Karpas-422 (cell line): ENCODE data around the gene GPR137. TPM values are rescaled to one million over a fixed set of nuclear protein-coding genes. Genes with fewer than 3 reads are reported as not detected.
A peak's percentile ranks its signal among the peaks of the same experiment; 100 is the strongest.

Experiments used
- DNase-seq: peaks from one replicate; pipeline ENCODE4 v3.0.0-alpha.2; 2015
- H2AFZ ChIP-seq: fragments of 200-600 bp; sonication (generic); 2 replicates; pipeline ENCODE4 v1.6.1; 2014; ENCODE audit warnings: antibody characterized with exemption, low read length, mixed read lengths
- H3K27ac ChIP-seq: fragments of 200-600 bp; sonication (generic); 2 replicates; pipeline ENCODE4 v1.5.1; 2014; ENCODE audit warnings: mild to moderate bottlenecking, low read length, moderate library complexity
- H3K27me3 ChIP-seq: fragments of 200-600 bp; sonication (generic); 2 replicates; pipeline ENCODE4 v1.6.1; 2014; ENCODE audit warnings: low read length, mixed read lengths
- H3K36me3 ChIP-seq: fragments of 200-600 bp; sonication (generic); 2 replicates; pipeline ENCODE4 v1.6.1; 2014; ENCODE audit warnings: low read length, mixed read lengths; ENCODE audit not compliant: insufficient read depth
- H3K4me1 ChIP-seq: fragments of 200-600 bp; sonication (generic); 2 replicates; pipeline ENCODE4 v1.6.1; 2014; ENCODE audit warnings: mild to moderate bottlenecking, low read length, mixed read lengths
- H3K4me2 ChIP-seq: fragments of 200-600 bp; sonication (generic); 2 replicates; pipeline ENCODE4 v1.6.1; 2014; ENCODE audit warnings: low read length, low read depth, mild to moderate bottlenecking; ENCODE audit not compliant: poor library complexity, severe bottlenecking
- H3K4me3 ChIP-seq: fragments of 200-600 bp; sonication (generic); 2 replicates; pipeline ENCODE4 v1.5.1; 2014; ENCODE audit warnings: mild to moderate bottlenecking, antibody characterized with exemption, low read length, mixed read lengths
- H3K79me2 ChIP-seq: fragments of 200-600 bp; sonication (generic); 2 replicates; pipeline ENCODE4 v1.6.1; 2014; ENCODE audit warnings: mild to moderate bottlenecking, low read length, mixed read lengths
- H3K9ac ChIP-seq: fragments of 200-600 bp; sonication (generic); 2 replicates; pipeline ENCODE4 v1.6.0; 2014; ENCODE audit warnings: low read length
- H3K9me2 ChIP-seq: fragments of 200-600 bp; sonication (generic), shearing (Covaris generic); replicated peaks from 2 replicates; pipeline ENCODE4 v1.6.0; 2014; ENCODE audit warnings: mild to moderate bottlenecking, low read length, moderate library complexity; ENCODE audit not compliant: insufficient read depth
- H3K9me3 ChIP-seq: fragments of 300-700, 200-600 bp; sonication (generic); 2 replicates; pipeline ENCODE4 v1.6.1; 2014; ENCODE audit warnings: low read length, mixed read lengths
- H4K20me1 ChIP-seq: fragments of 200-600 bp; sonication (generic); 2 replicates; pipeline ENCODE4 v1.6.1; 2014; ENCODE audit warnings: mild to moderate bottlenecking, antibody characterized with exemption, low read length, low read depth; ENCODE audit not compliant: insufficient read depth
- total RNA-seq: library from RNA; depleted of rRNA; stranded (reverse); fragments of >200 nt; shearing (Covaris generic); gene quantifications from 2 replicates; pipeline ENCODE4 v1.2.3, GENCODE V29; 2014; ENCODE audit warnings: low replicate concordance

The GPR137 gene
- total RNA-seq, 1 experiment from 2014 or later: 10.8 TPM

DNA sequence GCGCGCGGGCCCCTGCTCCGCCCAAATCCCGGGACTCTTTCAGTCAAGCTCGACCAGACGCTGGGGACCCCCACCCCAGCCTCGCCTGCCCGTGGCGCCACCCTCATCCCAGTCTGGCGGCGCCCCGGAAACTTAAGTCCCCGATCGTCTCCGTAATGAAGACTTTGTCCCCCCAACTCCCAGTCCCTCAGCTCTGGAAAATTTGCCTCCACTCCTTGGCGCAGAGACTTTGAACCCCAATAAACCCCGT, 34.0 kb upstream of the GPR137 start:
- Histone ChIP-seq H3K36me3 (no peaks in the 10 kb centered on the region), H2AFZ (no peak overlapping the region), H3K9ac (peak overlapping the region; percentile 83), H3K4me3 (peak overlapping the region; percentile 95), H3K4me2 (peak overlapping the region; percentile 99), H3K9me2 (no peaks in the 10 kb centered on the region), H3K9me3 (no peaks in the 10 kb centered on the region), H3K27me3 (no peaks in the 10 kb centered on the region), H3K27ac (no peak overlapping the region), H4K20me1 (no peaks in the 10 kb centered on the region), H3K4me1 (peaks cover 41% of the 10 kb centered on the region), H3K79me2 (peaks cover 7% of the 10 kb centered on the region; the same call in 1 of the 2 replicates)
- no peak for DNase-seq

DNA sequence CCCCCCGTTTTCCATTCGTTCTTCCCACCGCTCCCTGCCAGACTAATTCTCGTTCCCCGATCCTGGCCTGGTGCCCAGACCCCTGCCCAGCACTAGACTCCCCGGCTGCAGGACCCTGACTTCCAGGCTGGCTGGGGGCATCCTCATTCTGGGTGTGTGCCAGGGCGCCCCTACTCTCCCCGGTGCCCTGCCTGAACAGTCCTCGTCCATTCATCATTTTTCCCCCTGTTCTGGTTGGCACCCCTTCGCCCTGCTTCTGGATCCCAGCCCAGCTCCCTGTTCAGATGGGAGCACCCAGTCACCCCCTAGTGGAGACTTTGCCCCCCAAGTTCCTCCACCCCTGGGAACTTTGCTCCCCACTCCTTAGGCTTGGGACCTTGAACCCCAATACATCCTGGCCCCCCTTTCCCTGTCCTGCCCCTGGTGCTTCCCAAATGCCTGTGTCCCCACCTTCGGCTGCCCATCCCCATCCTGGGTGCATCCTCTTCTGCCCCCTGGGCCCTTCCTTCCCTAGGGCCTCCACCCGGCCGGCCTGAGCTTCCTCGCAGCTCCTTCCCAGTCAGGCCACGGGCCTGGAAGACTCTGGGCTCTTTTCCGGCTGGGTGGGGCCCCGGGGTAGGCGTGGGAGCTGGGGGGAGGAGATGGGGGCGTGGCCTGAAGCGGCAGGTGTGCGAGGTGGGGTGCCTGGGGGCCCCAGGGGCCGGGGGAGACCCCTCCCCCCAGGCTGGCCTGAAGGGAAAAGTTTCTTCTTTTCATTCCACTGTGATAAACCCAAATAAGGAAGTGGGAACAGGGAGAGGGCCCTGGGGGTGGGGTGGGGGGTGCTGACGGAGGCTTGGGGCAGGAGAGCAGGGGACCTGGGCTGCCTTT, 33.4 kb upstream of the GPR137 start:
- no peaks in the 10 kb centered on the region for H3K27me3 ChIP-seq
- DNase-seq: peak; percentile 70
- no peaks in the 10 kb centered on the region for H3K36me3 ChIP-seq
- peak overlapping the region; percentile 95 for H3K4me3 ChIP-seq
- H3K4me1 ChIP-seq: peaks cover 36% of the 10 kb centered on the region
- no peak overlapping the region for H3K27ac ChIP-seq
- no peaks in the 10 kb centered on the region for H4K20me1 ChIP-seq
- peak overlapping the region; percentile 50; the same call in 1 of the 2 replicates for H2AFZ ChIP-seq
- H3K9me3 ChIP-seq: no peaks in the 10 kb centered on the region
- no peaks in the 10 kb centered on the region for H3K9me2 ChIP-seq
- peaks cover 7% of the 10 kb centered on the region; the same call in 1 of the 2 replicates for H3K79me2 ChIP-seq
- H3K9ac ChIP-seq: peak overlapping the region; percentile 83
- H3K4me2 ChIP-seq: peak overlapping the region; percentile 99

DNA sequence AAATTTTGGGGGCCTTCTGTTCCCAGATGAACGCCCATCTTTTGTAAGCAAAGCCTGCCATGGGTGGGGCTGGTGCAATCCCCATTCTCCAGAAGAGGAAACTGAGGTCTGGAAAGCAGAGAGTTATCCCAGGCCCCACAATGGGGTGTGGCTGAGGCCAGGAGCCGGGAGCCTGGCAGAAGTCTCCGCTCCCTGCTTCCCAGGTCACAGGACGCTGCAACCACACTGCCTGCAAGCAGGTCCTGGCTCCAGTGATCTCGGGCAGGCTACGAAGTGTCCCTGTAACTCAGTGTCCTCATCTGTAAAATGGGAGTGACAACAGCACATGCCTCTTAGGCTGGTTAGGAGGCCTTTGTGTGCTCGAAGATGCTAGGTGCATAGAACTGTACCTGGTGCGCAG, 32.6 kb upstream of the GPR137 start:
- DNase-seq: no peak
- Histone ChIP-seq H2AFZ (no peak overlapping the region), H3K4me3 (peak overlapping the region; percentile 95; the same call in 1 of the 2 replicates), H3K79me2 (peaks cover 7% of the 10 kb centered on the region; the same call in 1 of the 2 replicates), H3K27ac (no peak overlapping the region), H3K4me1 (peaks cover 29% of the 10 kb centered on the region), H3K27me3 (no peaks in the 10 kb centered on the region), H3K4me2 (peak overlapping the region; percentile 99), H3K36me3 (no peaks in the 10 kb centered on the region), H3K9me2 (no peaks in the 10 kb centered on the region), H3K9ac (no peak overlapping the region), H4K20me1 (no peaks in the 10 kb centered on the region), H3K9me3 (no peaks in the 10 kb centered on the region)

DNA sequence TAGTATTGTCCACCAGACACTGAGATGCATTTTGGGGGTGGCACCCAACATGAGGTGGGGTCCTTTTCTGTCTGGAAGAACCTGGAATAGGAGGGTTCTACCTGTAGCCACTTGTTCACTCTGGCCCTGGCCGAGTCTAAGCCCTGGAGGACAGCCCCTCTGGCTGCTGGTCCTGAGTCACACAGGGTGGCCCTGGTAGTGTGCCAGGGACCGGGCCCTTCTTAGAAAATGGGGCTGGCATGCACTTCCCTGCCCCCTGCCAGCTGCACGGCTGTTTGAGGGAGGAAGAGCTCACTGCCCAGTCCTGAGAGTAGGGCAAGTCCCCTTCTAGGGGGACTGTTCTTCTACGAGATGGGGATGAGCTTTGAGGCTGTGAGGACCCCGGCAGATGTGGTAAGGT, 32.2 kb upstream of the GPR137 start:
- Histone ChIP-seq H3K9me3 (no peaks in the 10 kb centered on the region), H2AFZ (no peak overlapping the region), H3K27me3 (no peaks in the 10 kb centered on the region), H3K4me1 (peaks cover 29% of the 10 kb centered on the region), H3K4me2 (no peak overlapping the region), H4K20me1 (no peaks in the 10 kb centered on the region), H3K79me2 (peaks cover 7% of the 10 kb centered on the region; the same call in 1 of the 2 replicates), H3K36me3 (no peaks in the 10 kb centered on the region), H3K9me2 (no peaks in the 10 kb centered on the region), H3K27ac (no peak overlapping the region), H3K4me3 (no peak overlapping the region), H3K9ac (no peak overlapping the region)
- no peak for DNase-seq

DNA sequence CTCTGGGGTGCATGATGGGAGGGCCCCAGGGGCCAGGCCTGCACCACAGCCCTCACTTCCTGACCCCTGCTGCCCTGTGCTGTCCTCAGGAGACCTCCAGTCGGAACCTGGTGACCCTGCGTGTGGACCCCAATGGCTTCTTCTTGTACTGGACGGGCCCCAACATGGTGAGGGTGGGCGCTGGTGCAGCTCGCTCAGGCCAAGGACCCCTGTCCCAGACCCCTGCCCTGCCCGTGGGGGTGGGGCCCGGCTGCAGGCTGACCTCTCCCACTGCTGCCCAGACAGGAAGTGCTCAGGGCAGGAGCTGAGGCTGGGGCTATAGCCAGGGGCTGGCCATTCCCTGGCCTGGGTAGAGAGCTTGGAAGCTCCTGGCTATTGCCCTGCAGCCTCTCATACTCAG, 31.3 kb upstream of the GPR137 start:
- H3K4me1 ChIP-seq: peaks cover 29% of the 10 kb centered on the region
- no peak overlapping the region for H3K9ac ChIP-seq
- peaks cover 7% of the 10 kb centered on the region; the same call in 1 of the 2 replicates for H3K79me2 ChIP-seq
- no peaks in the 10 kb centered on the region for H3K9me3 ChIP-seq
- H3K36me3 ChIP-seq: no peaks in the 10 kb centered on the region
- no peaks in the 10 kb centered on the region for H4K20me1 ChIP-seq
- no peak overlapping the region for H3K4me2 ChIP-seq
- no peaks in the 10 kb centered on the region for H3K9me2 ChIP-seq
- no peaks in the 10 kb centered on the region for H3K27me3 ChIP-seq
- no peak for DNase-seq
- H2AFZ ChIP-seq: no peak overlapping the region
- no peak overlapping the region for H3K27ac ChIP-seq
- no peak overlapping the region for H3K4me3 ChIP-seq

DNA sequence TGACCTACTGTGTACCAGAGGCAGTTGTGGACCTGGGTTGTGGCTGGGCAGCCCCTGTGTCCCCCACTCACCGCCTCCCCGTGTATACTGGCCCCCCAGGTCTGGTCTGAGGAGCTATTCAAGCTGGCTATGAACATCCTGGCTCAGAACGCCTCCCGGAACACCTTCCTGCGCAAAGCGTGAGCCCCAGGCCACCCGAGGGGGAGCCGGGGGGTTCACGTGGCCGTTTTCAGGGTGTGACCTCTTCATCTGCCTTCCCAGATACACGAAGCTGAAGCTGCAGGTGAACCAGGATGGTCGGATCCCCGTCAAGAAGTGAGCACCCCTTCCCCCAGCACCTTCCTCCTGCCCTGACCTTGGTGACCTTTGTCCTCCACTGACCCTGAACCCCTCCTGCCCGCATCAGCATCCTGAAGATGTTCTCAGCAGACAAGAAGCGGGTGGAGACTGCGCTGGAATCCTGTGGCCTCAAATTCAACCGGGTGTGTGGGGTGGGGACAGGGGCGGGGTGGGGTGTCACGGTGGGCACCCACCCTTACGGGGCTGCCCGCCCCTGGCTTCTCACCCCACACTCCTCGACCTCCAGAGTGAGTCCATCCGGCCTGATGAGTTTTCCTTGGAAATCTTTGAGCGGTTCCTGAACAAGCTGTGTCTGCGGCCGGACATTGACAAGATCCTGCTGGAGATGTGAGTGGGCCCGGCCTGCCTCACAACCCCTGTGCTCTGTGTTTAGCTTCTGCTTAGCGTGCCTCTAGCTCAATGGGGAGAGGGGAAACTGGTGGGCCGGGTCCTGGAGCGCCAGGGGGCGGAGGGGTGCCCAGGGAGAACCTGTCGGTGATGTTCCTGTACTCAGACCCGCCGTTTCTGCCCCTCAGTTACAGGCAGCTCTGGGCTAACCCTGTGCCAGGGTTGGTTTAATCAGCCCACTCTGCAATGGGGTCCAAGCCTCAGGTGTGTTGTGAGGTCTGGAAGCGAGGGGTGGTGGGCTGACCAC, 30.2 kb upstream of the GPR137 start:
- Histone ChIP-seq H3K9ac (no peak overlapping the region), H3K9me2 (no peaks in the 10 kb centered on the region), H4K20me1 (no peaks in the 10 kb centered on the region), H3K9me3 (no peaks in the 10 kb centered on the region), H3K36me3 (no peaks in the 10 kb centered on the region), H3K4me3 (no peak overlapping the region), H3K4me1 (peaks cover 28% of the 10 kb centered on the region), H3K27me3 (no peaks in the 10 kb centered on the region), H3K4me2 (no peak overlapping the region), H3K79me2 (peaks cover 7% of the 10 kb centered on the region; the same call in 1 of the 2 replicates), H2AFZ (no peak overlapping the region), H3K27ac (no peak overlapping the region)
- DNase-seq: no peak

DNA sequence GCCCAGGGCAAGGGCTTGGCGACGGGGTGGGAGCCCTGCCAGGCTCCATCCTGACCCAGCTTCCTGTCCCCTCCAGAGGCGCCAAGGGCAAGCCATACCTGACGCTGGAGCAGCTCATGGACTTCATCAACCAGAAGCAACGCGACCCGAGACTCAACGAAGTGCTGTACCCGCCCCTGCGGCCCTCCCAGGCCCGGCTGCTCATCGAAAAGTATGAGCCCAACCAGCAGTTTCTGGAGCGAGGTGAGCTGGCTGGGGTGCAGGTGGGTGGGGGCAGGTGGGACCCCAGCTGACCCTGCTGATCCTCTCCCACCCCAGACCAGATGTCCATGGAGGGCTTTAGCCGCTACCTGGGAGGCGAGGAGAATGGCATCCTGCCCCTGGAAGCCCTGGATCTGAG, 29.3 kb upstream of the GPR137 start:
- no peak for DNase-seq
- Histone ChIP-seq H3K4me3 (no peak overlapping the region), H3K27ac (no peak overlapping the region), H3K9ac (no peak overlapping the region), H3K4me2 (no peak overlapping the region), H4K20me1 (no peaks in the 10 kb centered on the region), H3K9me3 (no peaks in the 10 kb centered on the region), H3K36me3 (no peaks in the 10 kb centered on the region), H3K4me1 (peaks cover 20% of the 10 kb centered on the region), H2AFZ (no peak overlapping the region), H3K9me2 (no peaks in the 10 kb centered on the region), H3K79me2 (peaks cover 7% of the 10 kb centered on the region; the same call in 1 of the 2 replicates), H3K27me3 (no peaks in the 10 kb centered on the region)

DNA sequence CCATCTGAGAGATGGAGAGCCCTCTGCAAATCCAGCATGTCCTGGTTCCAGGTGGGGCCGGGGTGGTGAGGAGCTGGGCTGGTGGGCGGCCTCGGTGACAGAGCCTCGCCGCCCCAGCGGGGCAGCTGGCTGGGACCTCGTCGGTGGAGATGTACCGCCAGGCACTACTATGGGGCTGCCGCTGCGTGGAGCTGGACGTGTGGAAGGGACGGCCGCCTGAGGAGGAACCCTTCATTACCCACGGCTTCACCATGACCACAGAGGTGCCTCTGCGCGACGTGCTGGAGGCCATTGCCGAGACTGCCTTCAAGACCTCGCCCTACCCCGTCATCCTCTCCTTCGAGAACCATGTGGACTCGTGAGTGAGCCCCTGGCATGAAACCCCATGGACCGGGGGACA, 27.3 kb upstream of the GPR137 start:
- Histone ChIP-seq H3K9me3 (no peaks in the 10 kb centered on the region), H3K9me2 (no peaks in the 10 kb centered on the region), H3K4me1 (peaks cover 2% of the 10 kb centered on the region; the same call in 1 of the 2 replicates), H3K79me2 (no peaks in the 10 kb centered on the region), H3K36me3 (no peaks in the 10 kb centered on the region), H3K27ac (no peak overlapping the region), H3K9ac (no peak overlapping the region), H3K4me3 (no peak overlapping the region), H4K20me1 (no peaks in the 10 kb centered on the region), H3K4me2 (no peak overlapping the region), H3K27me3 (no peaks in the 10 kb centered on the region), H2AFZ (no peak overlapping the region)
- no peak for DNase-seq
